Peyer's patch (tissue), 4 donors: ENCODE results near the gene G6PC3. TPM values are rescaled to one million over a fixed set of nuclear protein-coding genes. Genes with fewer than 3 reads are reported as not detected.

ENCODE experiments used
- DNase-seq, 3 donors: peaks; one replicate each; pipeline ENCODE4 v3.0.0-alpha.2; 2017 to 2019
- H3K27ac ChIP-seq, 4 donors: fragments of 200-600 bp; sonication (generic); one replicate each; pipeline ENCODE4 v1.5.1; 2016 to 2019
- H3K27me3 ChIP-seq, 2 donors: fragments of 200-600 bp; sonication (generic); one replicate each; pipeline ENCODE4 v1.5.1; 2019
- H3K36me3 ChIP-seq, 3 donors: fragments of 200-600 bp; sonication (generic); one replicate each; pipeline ENCODE4 v1.5.1; 2016 to 2019
- H3K4me1 ChIP-seq, 4 donors: fragments of 200-600 bp; sonication (generic); one replicate each; pipeline ENCODE4 v1.5.1; 2016 to 2019
- H3K4me3 ChIP-seq, 4 donors: fragments of 200-600 bp; sonication (generic); 1 replicate in 3 of 4; 2 replicates in 1 of 4; pipeline ENCODE4 v1.5.1; 2016 to 2019; ENCODE audit warnings: mild to moderate bottlenecking in 1 of 4
- H3K9me3 ChIP-seq, 4 donors: fragments of 200-600 bp; sonication (generic); one replicate each; pipeline ENCODE4 v1.5.1; 2016 to 2019; ENCODE audit warnings: mild to moderate bottlenecking in 1 of 4
- CTCF ChIP-seq, 6 experiments: fragments of 450-650 bp in 4 of 6; fragments of 200-600 bp in 2 of 6; sonication (generic) in 1 of 6; IDR thresholded peaks; one replicate each; pipeline ENCODE4 v1.5.1; 2017 to 2019; ENCODE audit warnings: antibody characterized with exemption in 6 of 6, mild to moderate bottlenecking in 3 of 6, moderate library complexity in 1 of 6
- POLR2A ChIP-seq, 2 donors: fragments of 450-650 bp; IDR thresholded peaks; one replicate each; pipeline ENCODE4 v1.5.1; 2017; ENCODE audit warnings: antibody characterized with exemption in 2 of 2, mild to moderate bottlenecking in 2 of 2, moderate library complexity in 2 of 2
- total RNA-seq, 4 donors: library from RNA; depleted of rRNA; stranded (reverse); fragments of >200 nt; gene quantifications; one replicate each; pipeline ENCODE4 v1.1.0, GENCODE V29; 2016

The G6PC3 gene
- total RNA-seq, 4 donors from 2014 or later: 8.3 to 48.9 (median 33.8) TPM

- Histone ChIP-seq H3K27me3 (no peaks in the 10 kb centered on the region), H3K4me1 (peaks cover 0 to 34% (median 6%) of the 10 kb centered on the region in 4 donors), H3K27ac (peak overlapping the region; percentile 90 to 98 (median 96)), H3K4me3 (peak overlapping the region; percentile 83 to 97 (median 89)), H3K36me3 (peaks cover 0 to 26% (median 0%) of the 10 kb centered on the region in 3 donors), H3K9me3 (no peaks in the 10 kb centered on the region)
- TF ChIP-seq CTCF (IDR thresholded peaks at IDR 0.05) (no peak), POLR2A (IDR thresholded peaks at IDR 0.05) (no peak)
- DNase-seq: no peak
These were observed 4.8 kb upstream of the G6PC3 start for GRCh38 chr17:44065668-44066203.

- Histone ChIP-seq H3K4me3 (peak within 1 kb of the TSS; percentile 83 to 97 (median 89)), H3K27ac (peak within 1 kb of the TSS; percentile 90 to 98 (median 96)), H3K4me1 (peaks cover under 1 to 37% (median 8%) of the 10 kb centered on the region in 4 donors), H3K36me3 (peaks cover 0 to 20% (median 0%) of the 10 kb centered on the region in 3 donors), H3K27me3 (no peaks in the 10 kb centered on the region), H3K9me3 (no peaks in the 10 kb centered on the region)
- TF ChIP-seq POLR2A (IDR thresholded peaks at IDR 0.05): peak; percentile 67 to 73
- TF ChIP-seq CTCF (IDR thresholded peaks at IDR 0.05): no peak
- DNase-seq: peak; percentile 84 to 95 (median 94)
These were observed 4.2 kb upstream of the G6PC3 start, which contains the start of gene LSM12 for GRCh38 chr17:44066204-44066930. Gene LSM12 (minus strand): TSS chr17:44066671. CDS start chr17:44066587, 84 bp downstream.

- TF ChIP-seq POLR2A (IDR thresholded peaks at IDR 0.05): no peak
- no peak for TF ChIP-seq CTCF (IDR thresholded peaks at IDR 0.05)
- peak overlapping the region in 2 of 4 donors; percentile 98 for H3K27ac ChIP-seq
- no peak overlapping the region for H3K4me3 ChIP-seq
- H3K4me1 ChIP-seq: peaks cover 3 to 44% (median 12%) of the 10 kb centered on the region in 4 donors
- peaks cover 0 to 8% (median 0%) of the 10 kb centered on the region in 3 donors for H3K36me3 ChIP-seq
- H3K9me3 ChIP-seq: no peaks in the 10 kb centered on the region
- no peaks in the 10 kb centered on the region for H3K27me3 ChIP-seq
- DNase-seq: no peak
These were observed 3.0 kb upstream of the G6PC3 start for GRCh38 chr17:44067545-44067940.

- DNase-seq: no peak
These were observed 521 bp upstream of the G6PC3 start for GRCh38 chr17:44069974-44070454.

GRCh38 chr17:44071198-44071520 is 624 bp downstream of the G6PC3 start:
- peaks cover 3 to 25% (median 12%) of the 10 kb centered on the region in 4 donors for H3K4me1 ChIP-seq

More at GRCh38 chr17:44069974-44070454, 521 bp upstream of the G6PC3 start:
- H3K36me3 ChIP-seq: peaks cover 0 to 11% (median 0%) of the 10 kb centered on the region in 3 donors
- H3K27me3 ChIP-seq: no peaks in the 10 kb centered on the region
- H3K4me3 ChIP-seq: peak overlapping the region; percentile 73 to 83 (median 77)
- H3K9me3 ChIP-seq: no peaks in the 10 kb centered on the region
- peak overlapping the region; percentile 81 to 91 (median 84) for H3K27ac ChIP-seq
- TF ChIP-seq CTCF (IDR thresholded peaks at IDR 0.05): no peak
- H3K4me1 ChIP-seq: peaks cover 3 to 33% (median 12%) of the 10 kb centered on the region in 4 donors

More at GRCh38 chr17:44071198-44071520, 624 bp downstream of the G6PC3 start:
- Histone ChIP-seq H3K36me3 (peaks cover 0 to 22% (median 0%) of the 10 kb centered on the region in 3 donors), H3K4me3 (peak overlapping the region; percentile 73 to 83 (median 77)), H3K9me3 (no peaks in the 10 kb centered on the region), H3K27ac (peak overlapping the region; percentile 81 to 91 (median 84)), H3K27me3 (no peaks in the 10 kb centered on the region)
- DNase-seq: peak in 1 of 3 donors; percentile 51
- TF ChIP-seq CTCF (IDR thresholded peaks at IDR 0.05) (no peak), POLR2A (IDR thresholded peaks at IDR 0.05) (no peak)
